IMR-90 (cell line): ENCODE measurements around the gene HOXA5.

Experiments used
- CEBPB ChIP-seq: IDR thresholded peaks from 2 replicates; pipeline ENCODE4 v1.6.1; 2012; ENCODE audit warnings: low read depth, low read length, improper control_type of control experiment
- CTCF ChIP-seq: conservative IDR thresholded peaks from 2 replicates; pipeline ENCODE4 v1.5.1; 2012; ENCODE audit warnings: mild to moderate bottlenecking, low read depth, low read length, improper control_type of control experiment
- POLR2A ChIP-seq: IDR thresholded peaks from 2 replicates; pipeline ENCODE4 v1.6.1; 2012; ENCODE audit warnings: mild to moderate bottlenecking, low read depth, low read length
- RFX5 ChIP-seq: IDR thresholded peaks from 2 replicates; pipeline ENCODE4 v1.8.0; 2012; ENCODE audit warnings: low read depth, mild to moderate bottlenecking, low read length, moderate library complexity

DNA sequence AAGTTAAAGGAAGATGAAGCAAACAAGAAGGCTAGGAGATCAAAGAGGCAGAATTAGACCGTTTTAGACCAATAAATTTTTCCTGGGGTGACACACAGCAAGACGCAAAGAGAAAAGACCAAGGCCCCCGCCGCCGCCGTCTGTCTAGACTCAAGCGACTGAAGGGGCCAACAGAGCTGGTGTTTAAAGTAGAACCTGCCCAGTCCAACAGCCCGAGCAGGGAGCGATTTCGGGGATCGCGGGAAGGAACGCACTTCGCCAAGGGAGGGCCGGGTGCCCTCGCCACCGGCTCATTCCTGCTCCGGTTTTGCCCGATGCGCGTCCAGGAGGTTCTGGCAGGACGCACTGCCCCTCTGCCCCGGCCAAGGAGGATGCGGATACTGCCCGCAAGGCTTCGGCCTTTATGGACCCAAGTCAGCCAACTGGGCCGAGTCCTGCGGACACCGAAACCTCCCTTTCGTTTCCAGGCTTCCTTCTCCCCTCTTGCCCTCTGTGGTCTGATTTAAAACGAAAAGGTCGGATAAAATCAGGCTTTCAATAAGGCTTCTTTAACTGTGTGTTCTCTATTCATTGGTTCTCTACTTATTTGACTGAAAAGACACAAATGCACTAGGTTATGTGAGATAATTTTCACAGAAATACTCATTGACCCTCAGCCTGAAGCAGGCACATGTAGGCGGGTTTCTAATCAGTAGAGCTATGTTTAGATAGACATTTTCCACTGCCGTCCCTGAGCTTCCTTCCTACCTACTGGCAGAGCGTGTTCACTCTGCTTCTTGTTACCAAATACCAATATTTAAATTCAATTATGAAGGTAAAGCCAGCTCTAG is 15.2 kb upstream of the HOXA5 start:
- no peak for TF ChIP-seq CEBPB
- TF ChIP-seq CTCF: no peak
- no peak for TF ChIP-seq POLR2A
- TF ChIP-seq RFX5: no peak
